Type B pancreatic cell (in vitro differentiated cells): ENCODE measurements around the gene AGMO. TPM values are rescaled to one million over a fixed set of nuclear protein-coding genes. Genes with fewer than 3 reads are reported as not detected.

Experiments
- DNase-seq: peaks from one replicate; pipeline ENCODE4 v3.0.0; 2021; ENCODE audit warnings: mixed read lengths; ENCODE audit not compliant: unreplicated experiment; ENCODE audit errors: extremely low spot score
- H3K27ac Mint-ChIP-seq: 2 replicates; pipeline ENCODE4 v1.8.0; 2021; ENCODE audit warnings: mild to moderate bottlenecking, mixed read lengths
- H3K27me3 Mint-ChIP-seq: 2 replicates; pipeline ENCODE4 v1.8.0; 2021; ENCODE audit warnings: mixed read lengths
- H3K36me3 Mint-ChIP-seq: 2 replicates; pipeline ENCODE4 v1.8.0; 2021; ENCODE audit warnings: mixed read lengths
- H3K4me1 Mint-ChIP-seq: one replicate; pipeline ENCODE4 v1.8.0; 2021; ENCODE audit warnings: mixed read lengths; ENCODE audit not compliant: unreplicated experiment
- H3K4me3 Mint-ChIP-seq: 2 replicates; pipeline ENCODE4 v1.8.0; 2021; ENCODE audit warnings: mild to moderate bottlenecking, mixed read lengths
- H3K9me3 Mint-ChIP-seq: 2 replicates; pipeline ENCODE4 v1.8.0; 2021; ENCODE audit warnings: mixed read lengths
- CTCF ChIP-seq: fragments of 200-600 bp; sonication (generic); conservative IDR thresholded peaks from 2 replicates; pipeline ENCODE4 v1.5.0; 2021; ENCODE audit warnings: antibody characterized with exemption, mild to moderate bottlenecking
- total RNA-seq: library from RNA; stranded (reverse); gene quantifications from 2 replicates; pipeline ENCODE4 v1.2.1, GENCODE V29; 2021; ENCODE audit warnings: low replicate concordance

The AGMO gene
- total RNA-seq, 1 donor from 2014 or later, result 0.41 TPM

- no peak for TF ChIP-seq CTCF
- Mint-ChIP-seq H3K27me3 (no peaks in the 10 kb centered on the region), H3K27ac (no peak overlapping the region), H3K9me3 (no peaks in the 10 kb centered on the region), H3K36me3 (no peaks in the 10 kb centered on the region), H3K4me1 (peaks cover 4% of the 10 kb centered on the region), H3K4me3 (no peak overlapping the region)
- no peak for DNase-seq
Measured at GRCh38 chr7:15399441-15399840, 162.4 kb downstream of the AGMO start.

- no peak for DNase-seq
- Mint-ChIP-seq H3K9me3 (no peaks in the 10 kb centered on the region), H3K36me3 (no peaks in the 10 kb centered on the region), H3K27ac (no peak overlapping the region), H3K4me3 (no peak overlapping the region), H3K27me3 (no peaks in the 10 kb centered on the region), H3K4me1 (no peaks in the 10 kb centered on the region)
- no peak for TF ChIP-seq CTCF
Measured at GRCh38 chr7:15397922-15398760, 163.7 kb downstream of the AGMO start.

- TF ChIP-seq CTCF, result no peak
- H3K27ac Mint-ChIP-seq, result no peak overlapping the region
- no peaks in the 10 kb centered on the region for H3K36me3 Mint-ChIP-seq
- H3K27me3 Mint-ChIP-seq, result no peaks in the 10 kb centered on the region
- H3K4me3 Mint-ChIP-seq, result no peak overlapping the region
- no peaks in the 10 kb centered on the region for H3K9me3 Mint-ChIP-seq
- no peak for DNase-seq
- no peaks in the 10 kb centered on the region for H3K4me1 Mint-ChIP-seq
Measured at GRCh38 chr7:15397159-15397550, 164.7 kb downstream of the AGMO start.

- no peak overlapping the region for H3K4me3 Mint-ChIP-seq
Measured at GRCh38 chr7:15396210-15397158, 165.3 kb downstream of the AGMO start.

GRCh38 chr7:15389073-15389472, 172.7 kb downstream of the AGMO start:
- Mint-ChIP-seq H3K27me3 (no peaks in the 10 kb centered on the region), H3K9me3 (no peaks in the 10 kb centered on the region), H3K36me3 (no peaks in the 10 kb centered on the region), H3K4me1 (no peaks in the 10 kb centered on the region), H3K27ac (no peak overlapping the region), H3K4me3 (no peak overlapping the region)
- DNase-seq, result no peak
- peak; percentile 26 for TF ChIP-seq CTCF

More at GRCh38 chr7:15396210-15397158, 165.3 kb downstream of the AGMO start:
- DNase-seq, result no peak
- no peaks in the 10 kb centered on the region for H3K27me3 Mint-ChIP-seq
- no peak overlapping the region for H3K27ac Mint-ChIP-seq
- H3K4me1 Mint-ChIP-seq, result no peaks in the 10 kb centered on the region
- H3K9me3 Mint-ChIP-seq, result no peaks in the 10 kb centered on the region
- TF ChIP-seq CTCF, result no peak
- H3K36me3 Mint-ChIP-seq, result no peaks in the 10 kb centered on the region
